CD8-positive, alpha-beta memory T cell (primary cell): Measurements from ENCODE around the gene NPTN. TPM values are rescaled to one million over a fixed set of nuclear protein-coding genes. Genes with fewer than 3 reads are reported as not detected.

ENCODE experiments used
- CTCF ChIA-PET: fragments of 350-600 bp; sonication (Branson Sonifier 250); formaldehyde crosslinking; loops from one replicate; lab custom pipeline; 2021; ENCODE audit warnings: antibody characterized with exemption; lab: Charles Lee
- POLR2A ChIA-PET: fragments of 350-600 bp; sonication (Branson Sonifier 250); formaldehyde crosslinking; loops from one replicate; lab custom pipeline; 2021; ENCODE audit warnings: antibody characterized with exemption; lab: Charles Lee
- DNase-seq, 5 donors: peaks; one replicate each; pipeline versions ENCODE4 v3.0.0 to v3.0.0-alpha.2; 2020 to 2022; ENCODE audit warnings: mixed read lengths in 1 of 5
- H3K27ac ChIP-seq: one replicate; pipeline ENCODE4 v1.7.0; 2013; ENCODE audit warnings: low read depth, mild to moderate bottlenecking, low read length, moderate library complexity
- H3K27me3 ChIP-seq: 2 replicates; pipeline ENCODE4 v1.7.0; 2013; ENCODE audit warnings: low read length, mild to moderate bottlenecking; ENCODE audit not compliant: insufficient read depth, poor library complexity, severe bottlenecking
- H3K36me3 ChIP-seq: 2 replicates; pipeline ENCODE4 v1.7.0; 2013; ENCODE audit warnings: mild to moderate bottlenecking, low read length, moderate library complexity; ENCODE audit not compliant: insufficient read depth
- H3K4me1 ChIP-seq: 2 replicates; pipeline ENCODE4 v1.7.0; 2013; ENCODE audit warnings: mild to moderate bottlenecking, low read length, moderate library complexity; ENCODE audit not compliant: insufficient read depth
- H3K4me3 ChIP-seq: 2 replicates; pipeline ENCODE4 v1.7.0; 2013; ENCODE audit warnings: mild to moderate bottlenecking, low read length
- H3K9me3 ChIP-seq: 2 replicates; pipeline ENCODE4 v1.7.0; 2013; ENCODE audit warnings: mild to moderate bottlenecking, low read length
- H3K27ac Mint-ChIP-seq, 8 donors: one replicate each; pipeline ENCODE4 v1.8.0; 2020 to 2021; ENCODE audit warnings: mixed read lengths in 8 of 8, mild to moderate bottlenecking in 6 of 8, inconsistent platforms in 3 of 8, moderate library complexity in 3 of 8
- H3K27me3 Mint-ChIP-seq, 2 donors: one replicate each; pipeline ENCODE4 v1.8.0; 2020 to 2021; ENCODE audit warnings: mixed read lengths in 2 of 2, mild to moderate bottlenecking in 1 of 2, moderate library complexity in 1 of 2
- H3K36me3 Mint-ChIP-seq, 3 donors: one replicate each; pipeline ENCODE4 v1.8.0; 2020 to 2021; ENCODE audit warnings: mixed read lengths in 3 of 3, inconsistent platforms in 1 of 3, mild to moderate bottlenecking in 1 of 3
- H3K4me1 Mint-ChIP-seq, 3 donors: one replicate each; pipeline ENCODE4 v1.8.0; 2020 to 2021; ENCODE audit warnings: mixed read lengths in 3 of 3, inconsistent platforms in 1 of 3, mild to moderate bottlenecking in 1 of 3
- H3K4me3 Mint-ChIP-seq, 7 donors: one replicate each; pipeline ENCODE4 v1.8.0; 2020 to 2021; ENCODE audit warnings: mixed read lengths in 7 of 7, mild to moderate bottlenecking in 6 of 7, moderate library complexity in 4 of 7, inconsistent platforms in 2 of 7
- H3K9me3 Mint-ChIP-seq, 5 donors: one replicate each; pipeline ENCODE4 v1.8.0; 2020 to 2022; ENCODE audit warnings: mixed read lengths in 5 of 5, mild to moderate bottlenecking in 3 of 5, moderate library complexity in 2 of 5, inconsistent platforms in 1 of 5
- polyA plus RNA-seq: library from polyadenylated mRNA; unstranded; fragments of 300-500 nt; fragmentation: Illumina TruSeq; gene quantifications from one replicate; pipeline ENCODE4 v1.2.3, GENCODE V29; 2021
- total RNA-seq, 2 experiments: library from RNA; stranded (reverse); gene quantifications; one replicate each; pipeline ENCODE4 v1.2.3, GENCODE V29; 2021

The NPTN gene
- total and polyA plus RNA-seq, 3 experiments from 2014 or later: 46.1 to 58.5 (median 55.8) TPM

GRCh38 chr15:73605759-73606436 lies 27.3 kb downstream of the NPTN start:
- CTCF ChIA-PET: interaction anchor here (0.9 kb wide), 1 partner anchor 31 kb away, joined by 3 read pairs; no protein-coding TSS in a partner anchor
- Histone ChIP-seq H3K4me1 (peaks cover 31% of the 10 kb centered on the region), H3K36me3 (no peaks in the 10 kb centered on the region), H3K9me3 (no peaks in the 10 kb centered on the region), H3K27me3 (no peaks in the 10 kb centered on the region), H3K4me3 (no peak overlapping the region), H3K27ac (no peak overlapping the region)
- DNase-seq: no peak
- no peaks in the 10 kb centered on the region for H3K27me3 Mint-ChIP-seq
- no peaks in the 10 kb centered on the region for H3K9me3 Mint-ChIP-seq
- H3K4me3 Mint-ChIP-seq: no peak overlapping the region
- peaks cover 4 to 20% (median 5%) of the 10 kb centered on the region in 3 donors for H3K36me3 Mint-ChIP-seq
- no peak overlapping the region for H3K27ac Mint-ChIP-seq
- POLR2A ChIA-PET: no interaction called here
- H3K4me1 Mint-ChIP-seq: peaks cover 32 to 41% (median 40%) of the 10 kb centered on the region in 3 donors

- peak overlapping the region in 1 of 7 donors; percentile 0 for H3K4me3 Mint-ChIP-seq
Measured at GRCh38 chr15:73604477-73604876, 28.7 kb downstream of the NPTN start.

GRCh38 chr15:73602992-73603391 lies 30.2 kb downstream of the NPTN start:
- Histone ChIP-seq H3K36me3 (no peaks in the 10 kb centered on the region), H3K27me3 (no peaks in the 10 kb centered on the region), H3K9me3 (no peaks in the 10 kb centered on the region), H3K4me3 (no peak overlapping the region), H3K4me1 (peaks cover 31% of the 10 kb centered on the region), H3K27ac (no peak overlapping the region)
- peaks cover 4 to 15% (median 6%) of the 10 kb centered on the region in 3 donors for H3K36me3 Mint-ChIP-seq
- no peak for DNase-seq
- no peaks in the 10 kb centered on the region for H3K9me3 Mint-ChIP-seq
- no peaks in the 10 kb centered on the region for H3K27me3 Mint-ChIP-seq
- peak overlapping the region in 4 of 8 donors; percentile 4 to 66 (median 28) for H3K27ac Mint-ChIP-seq
- peak overlapping the region in 1 of 7 donors; percentile 3 for H3K4me3 Mint-ChIP-seq
- ChIA-PET POLR2A (no interaction called here), CTCF (interaction anchor here (2.1 kb wide), 1 partner anchor 33 kb away, joined by 9 read pairs; no protein-coding TSS in a partner anchor)
- H3K4me1 Mint-ChIP-seq: peaks cover 26 to 39% (median 31%) of the 10 kb centered on the region in 3 donors

More at GRCh38 chr15:73604477-73604876, 28.7 kb downstream of the NPTN start:
- Mint-ChIP-seq H3K9me3 (no peaks in the 10 kb centered on the region), H3K27me3 (no peaks in the 10 kb centered on the region), H3K27ac (peak overlapping the region in 1 of 8 donors; percentile 8), H3K36me3 (peaks cover 4 to 20% (median 5%) of the 10 kb centered on the region in 3 donors), H3K4me1 (peaks cover 28 to 37% (median 29%) of the 10 kb centered on the region in 3 donors)
- H3K4me3 ChIP-seq: no peak overlapping the region
- no peak overlapping the region for H3K27ac ChIP-seq
- H3K4me1 ChIP-seq: peaks cover 31% of the 10 kb centered on the region
- H3K27me3 ChIP-seq: no peaks in the 10 kb centered on the region
- no peaks in the 10 kb centered on the region for H3K9me3 ChIP-seq
- ChIA-PET CTCF (interaction anchor here (2.1 kb wide), 1 partner anchor 32 kb away, joined by 9 read pairs; no protein-coding TSS in a partner anchor), POLR2A (interaction anchor here (0.5 kb wide), 1 partner anchor 16 kb away, joined by 3 read pairs; no protein-coding TSS in a partner anchor)
- H3K36me3 ChIP-seq: no peaks in the 10 kb centered on the region
- no peak for DNase-seq

- no peaks in the 10 kb centered on the region for H3K27me3 Mint-ChIP-seq
- H3K27ac Mint-ChIP-seq: no peak overlapping the region
- H3K4me3 Mint-ChIP-seq: no peak overlapping the region
- H3K9me3 Mint-ChIP-seq: no peaks in the 10 kb centered on the region
- H3K27ac ChIP-seq: no peak overlapping the region
- peaks cover 29% of the 10 kb centered on the region for H3K4me1 ChIP-seq
- CTCF ChIA-PET: interaction anchor here (2.1 kb wide), 1 partner anchor 34 kb away, joined by 9 read pairs; no protein-coding TSS in a partner anchor
- H3K4me1 Mint-ChIP-seq: peaks cover 24 to 39% (median 31%) of the 10 kb centered on the region in 3 donors
- H3K27me3 ChIP-seq: no peaks in the 10 kb centered on the region
- POLR2A ChIA-PET: no interaction called here
- peaks cover 4 to 15% (median 7%) of the 10 kb centered on the region in 3 donors for H3K36me3 Mint-ChIP-seq
- DNase-seq: no peak
- no peaks in the 10 kb centered on the region for H3K9me3 ChIP-seq
- no peaks in the 10 kb centered on the region for H3K36me3 ChIP-seq
- H3K4me3 ChIP-seq: no peak overlapping the region
Measured at GRCh38 chr15:73602446-73602843, 30.7 kb downstream of the NPTN start.

GRCh38 chr15:73601451-73602445 lies 31.4 kb downstream of the NPTN start:
- H3K4me1 Mint-ChIP-seq: peaks cover 22 to 38% (median 31%) of the 10 kb centered on the region in 3 donors
- Histone ChIP-seq H3K36me3 (no peaks in the 10 kb centered on the region), H3K4me3 (no peak overlapping the region), H3K27me3 (no peaks in the 10 kb centered on the region), H3K27ac (no peak overlapping the region), H3K4me1 (peaks cover 24% of the 10 kb centered on the region), H3K9me3 (no peaks in the 10 kb centered on the region)
- no peak for DNase-seq
- H3K36me3 Mint-ChIP-seq: peaks cover 0 to 12% (median 4%) of the 10 kb centered on the region in 3 donors
- H3K9me3 Mint-ChIP-seq: no peaks in the 10 kb centered on the region
- ChIA-PET POLR2A (no interaction called here), CTCF (no interaction called here)
- H3K27ac Mint-ChIP-seq: no peak overlapping the region
- H3K27me3 Mint-ChIP-seq: no peaks in the 10 kb centered on the region
- no peak overlapping the region for H3K4me3 Mint-ChIP-seq

- POLR2A ChIA-PET: no interaction called here
Measured at GRCh38 chr15:73600413-73601335, 32.5 kb downstream of the NPTN start.

GRCh38 chr15:73599934-73600333 lies 33.3 kb downstream of the NPTN start:
- no peak overlapping the region for H3K4me3 Mint-ChIP-seq
- Histone ChIP-seq H3K9me3 (no peaks in the 10 kb centered on the region), H3K27me3 (no peaks in the 10 kb centered on the region), H3K36me3 (no peaks in the 10 kb centered on the region), H3K4me1 (peaks cover 24% of the 10 kb centered on the region), H3K27ac (no peak overlapping the region), H3K4me3 (no peak overlapping the region)
- ChIA-PET POLR2A (no interaction called here), CTCF (no interaction called here)
- DNase-seq: no peak
- no peaks in the 10 kb centered on the region for H3K9me3 Mint-ChIP-seq
- H3K4me1 Mint-ChIP-seq: peaks cover 25 to 48% (median 38%) of the 10 kb centered on the region in 3 donors
- H3K27ac Mint-ChIP-seq: no peak overlapping the region
- peaks cover 0 to 18% (median 7%) of the 10 kb centered on the region in 3 donors for H3K36me3 Mint-ChIP-seq
- H3K27me3 Mint-ChIP-seq: no peaks in the 10 kb centered on the region

More at GRCh38 chr15:73600413-73601335, 32.5 kb downstream of the NPTN start:
- no peak for DNase-seq
- Mint-ChIP-seq H3K27me3 (no peaks in the 10 kb centered on the region), H3K4me3 (no peak overlapping the region), H3K36me3 (peaks cover 0 to 16% (median 7%) of the 10 kb centered on the region in 3 donors), H3K27ac (no peak overlapping the region), H3K4me1 (peaks cover 26 to 43% (median 35%) of the 10 kb centered on the region in 3 donors), H3K9me3 (no peaks in the 10 kb centered on the region)
- Histone ChIP-seq H3K4me3 (no peak overlapping the region), H3K36me3 (no peaks in the 10 kb centered on the region), H3K27me3 (no peaks in the 10 kb centered on the region), H3K27ac (no peak overlapping the region), H3K9me3 (no peaks in the 10 kb centered on the region), H3K4me1 (peaks cover 24% of the 10 kb centered on the region)
- CTCF ChIA-PET: no interaction called here
